NCI-H2227 (cell line): ENCODE results near the gene WDR33.

Experiments used
- DNase-seq: peaks from one replicate; lab custom pipeline; 2025; ENCODE audit not compliant: unreplicated experiment; lab: John Stamatoyannopoulos, UW

WDR33 gene

GRCh38 chr2:127674241-127675209 lies 136.4 kb downstream of the WDR33 start:
- peak; percentile 32 for DNase-seq

DNA sequence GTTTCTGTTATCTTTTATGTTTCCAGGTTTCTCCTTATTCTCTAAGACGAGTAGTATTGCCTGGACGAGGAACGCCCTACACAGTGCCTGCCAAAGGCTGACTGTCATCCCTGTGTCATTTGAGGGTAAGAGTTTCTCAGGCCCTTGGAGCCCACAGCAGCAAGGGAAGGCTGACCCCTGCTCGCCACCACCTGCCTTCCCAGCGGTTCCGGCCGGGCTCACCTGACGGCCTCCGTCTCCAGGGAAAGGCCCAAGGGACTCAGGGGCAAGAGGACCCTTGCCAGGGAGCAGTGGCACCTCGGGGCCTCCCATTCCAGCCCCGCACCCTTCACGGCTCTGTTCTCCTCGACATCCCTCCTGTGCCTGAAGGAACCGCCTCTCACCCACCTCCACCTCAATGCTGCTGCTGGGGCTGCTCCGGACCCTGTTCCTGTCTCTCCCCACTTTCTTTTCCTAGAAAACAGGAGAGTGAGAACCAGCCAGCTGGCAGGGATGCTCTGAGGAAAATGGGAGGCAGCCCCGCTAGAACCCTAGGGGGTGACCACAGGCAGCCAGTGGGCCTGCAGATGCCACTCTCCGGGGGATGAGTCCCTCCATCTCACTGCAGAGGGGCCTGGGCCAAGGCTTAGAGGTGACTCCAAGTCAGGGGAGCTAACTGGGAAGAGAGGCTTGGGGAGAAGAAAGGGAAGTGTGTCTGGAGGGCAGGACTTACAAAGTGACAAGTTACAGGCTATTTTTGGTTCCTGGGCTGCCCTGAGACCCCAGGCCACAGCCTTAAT lies 137.5 kb downstream of the WDR33 start:
- no peak for DNase-seq

- no peak for DNase-seq
These were observed 138.4 kb downstream of the WDR33 start for GRCh38 chr2:127672341-127673224.

DNA sequence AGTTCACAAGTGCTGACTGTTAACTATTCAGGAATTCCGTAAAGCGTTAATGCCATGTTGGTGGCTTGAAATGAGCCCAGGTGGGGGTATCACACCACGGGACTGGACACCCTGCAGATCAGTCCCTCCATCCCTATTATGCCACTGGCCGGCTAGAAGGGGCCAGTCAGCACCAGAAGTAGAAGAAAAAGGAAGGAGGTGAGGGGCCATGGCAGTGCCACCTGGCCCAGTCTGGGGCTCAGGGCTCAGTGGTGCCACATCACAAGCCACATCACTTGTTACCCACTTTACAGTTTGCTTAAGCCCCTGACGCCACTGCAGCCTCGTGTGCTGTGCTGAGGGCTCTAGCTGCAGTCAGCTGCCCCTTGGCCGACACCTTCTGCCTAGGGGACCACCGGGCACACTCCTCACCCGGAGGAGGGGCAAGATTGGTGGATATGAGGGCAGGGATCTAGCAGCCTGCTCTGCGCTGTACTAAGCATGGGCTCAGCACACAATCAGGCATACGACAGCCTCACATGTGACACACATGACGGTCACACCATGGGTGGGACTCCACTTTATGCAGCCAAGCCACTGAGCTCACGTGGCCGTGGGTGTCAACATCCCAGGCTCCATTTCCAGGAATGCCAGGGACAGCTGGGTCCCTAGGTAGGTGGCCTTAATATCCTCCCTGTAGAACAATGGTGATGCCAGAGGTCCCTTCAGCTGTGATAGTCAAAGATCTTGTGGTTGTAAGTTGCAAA lies 139.2 kb downstream of the WDR33 start:
- DNase-seq = no peak

DNA sequence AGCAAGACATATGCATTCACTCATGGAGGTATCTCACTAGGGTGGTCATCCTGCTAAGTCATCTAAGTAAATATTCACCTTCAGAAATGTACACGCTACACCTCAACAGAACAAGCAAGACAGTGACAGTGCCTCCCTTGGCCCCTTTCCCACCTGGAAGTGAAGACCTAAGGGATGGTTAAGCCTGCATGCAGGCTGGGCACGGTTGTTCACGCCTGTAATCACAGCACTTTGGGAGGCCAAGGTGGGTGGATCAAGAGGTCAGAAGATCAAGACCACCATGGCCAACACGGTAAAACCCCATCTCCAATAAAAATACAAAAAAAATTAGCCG lies 140.0 kb downstream of the WDR33 start:
- DNase-seq = no peak

DNA sequence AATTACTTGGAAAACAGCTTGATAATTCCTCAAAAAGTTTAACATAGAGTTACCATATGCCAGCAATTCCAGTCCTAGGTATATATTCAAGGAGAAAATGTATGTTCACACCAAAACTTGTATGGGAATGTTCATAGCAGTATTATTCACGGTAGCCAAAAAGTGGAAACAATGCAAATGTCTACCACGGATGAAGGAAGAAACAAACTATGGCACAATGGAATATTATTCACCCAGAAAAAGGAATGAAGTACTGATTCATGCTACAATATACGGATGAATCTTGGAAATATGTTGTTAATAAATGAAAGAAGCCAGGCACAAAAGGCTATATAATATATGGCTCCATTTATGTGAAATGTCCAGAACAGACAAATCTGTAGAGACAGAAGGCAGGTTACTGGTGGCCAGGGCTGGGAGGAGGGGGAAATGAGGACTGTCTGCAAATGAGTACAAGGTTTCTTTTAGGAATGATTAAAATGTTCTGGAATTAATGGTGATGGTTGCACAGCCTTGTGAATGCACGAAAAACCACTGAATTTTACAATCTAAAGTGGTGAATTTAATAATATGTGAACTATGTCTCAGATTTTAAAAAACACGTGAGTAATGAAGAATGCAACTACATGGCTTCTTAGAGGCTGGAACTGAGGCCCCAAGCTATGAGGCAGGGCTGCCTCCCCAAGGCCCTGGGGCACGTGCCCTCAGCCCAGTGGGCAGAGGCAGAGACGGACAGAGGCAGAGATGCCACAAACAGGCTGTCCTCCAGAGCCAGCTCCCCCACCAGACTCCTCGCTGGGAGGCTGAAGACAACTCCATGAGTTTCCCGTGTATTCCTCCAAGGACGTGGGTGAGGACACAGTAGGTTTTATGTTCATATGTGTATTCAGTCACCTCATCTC lies 140.7 kb downstream of the WDR33 start:
- no peak for DNase-seq

DNA sequence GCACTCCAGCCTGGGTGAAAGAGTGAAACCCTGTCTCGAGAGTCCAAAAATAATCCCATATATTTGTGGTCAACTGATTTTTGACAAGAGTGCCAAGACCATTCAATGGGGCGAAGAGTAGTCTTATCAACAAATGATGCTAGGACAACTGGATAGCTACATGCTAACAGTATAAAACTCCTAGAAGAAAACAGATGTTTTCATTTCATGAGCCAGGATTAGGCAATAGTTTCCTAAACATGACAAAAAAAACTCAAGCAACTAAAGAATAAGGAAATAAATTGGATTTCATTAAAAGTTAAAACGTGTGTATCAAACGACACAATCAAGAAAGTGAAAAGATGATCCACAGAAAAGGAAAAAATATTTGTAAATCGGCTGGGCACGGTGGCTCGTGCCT lies 141.9 kb downstream of the WDR33 start:
- DNase-seq = no peak

DNA sequence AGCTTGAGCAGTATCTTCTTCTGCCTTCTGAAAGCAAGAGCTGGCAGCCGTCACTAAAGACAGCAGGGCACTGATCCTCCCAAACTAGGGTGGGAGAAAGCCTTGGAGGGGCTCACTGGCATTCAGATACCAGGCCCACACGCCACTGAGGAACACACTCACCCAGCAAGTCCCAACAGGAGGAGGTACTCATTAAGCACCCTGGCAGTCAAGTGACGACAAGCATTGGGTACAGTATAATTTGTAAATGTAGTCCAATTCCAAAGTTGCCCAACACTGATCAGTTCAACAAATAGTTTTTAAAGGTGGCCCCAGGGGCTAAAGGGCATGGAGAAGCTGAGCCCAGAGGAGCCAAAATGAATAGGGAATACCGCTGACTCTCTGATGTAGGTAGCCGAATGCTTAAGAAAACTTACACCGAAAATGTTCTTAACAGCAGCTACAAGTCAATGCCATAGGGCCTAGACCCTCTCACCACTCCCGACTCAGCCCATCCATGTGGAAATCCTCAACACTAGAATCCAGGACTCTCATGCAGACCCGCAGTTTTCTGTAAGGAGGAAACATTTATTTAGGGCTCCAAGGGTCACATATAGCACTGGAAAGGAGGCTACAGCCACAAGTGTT lies 145.6 kb downstream of the WDR33 start:
- no peak for DNase-seq

- DNase-seq = no peak
These were observed 146.1 kb downstream of the WDR33 start for GRCh38 chr2:127664895-127665225.

DNA sequence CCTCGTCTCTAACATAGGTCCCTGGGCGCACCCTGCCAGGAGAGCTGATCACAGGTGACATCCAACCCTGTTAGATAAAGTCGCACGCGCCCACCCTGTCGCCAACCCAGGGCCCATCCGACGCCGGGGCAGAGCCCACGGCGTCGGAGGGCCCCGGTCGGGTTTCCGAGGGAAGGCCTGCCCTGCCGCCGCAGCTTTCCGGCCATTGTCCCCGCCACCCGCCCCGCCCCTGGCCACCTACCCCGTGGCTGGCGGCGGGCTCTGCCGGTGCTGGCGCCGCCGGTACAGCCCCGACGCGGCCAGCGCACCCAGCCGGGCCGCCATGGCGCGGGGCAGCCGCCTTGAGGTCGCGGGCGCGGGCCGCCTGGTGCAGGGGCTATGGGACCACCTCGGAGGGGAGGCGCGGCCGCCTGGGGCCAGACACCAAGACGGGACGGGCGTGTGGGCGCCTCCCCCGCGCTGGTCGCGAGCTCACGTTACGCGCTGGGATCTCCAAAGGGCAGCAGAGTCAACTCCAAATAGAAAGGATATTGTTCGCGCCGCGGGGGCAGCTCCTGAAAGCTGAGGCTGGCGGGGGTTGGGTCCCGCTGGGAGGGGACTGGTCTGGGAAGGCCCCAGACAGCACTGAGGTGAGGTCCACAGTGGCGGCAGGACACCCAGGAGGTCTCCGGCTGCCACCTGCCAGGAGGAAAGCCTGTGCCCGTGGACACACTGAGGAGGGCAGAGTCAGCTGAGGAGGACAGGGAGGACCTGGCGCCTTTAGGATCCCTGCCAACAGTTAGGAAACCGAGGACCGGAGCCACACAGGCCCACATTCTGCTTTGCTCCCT lies 146.7 kb downstream of the WDR33 start:
- DNase-seq = peak; percentile 23

DNA sequence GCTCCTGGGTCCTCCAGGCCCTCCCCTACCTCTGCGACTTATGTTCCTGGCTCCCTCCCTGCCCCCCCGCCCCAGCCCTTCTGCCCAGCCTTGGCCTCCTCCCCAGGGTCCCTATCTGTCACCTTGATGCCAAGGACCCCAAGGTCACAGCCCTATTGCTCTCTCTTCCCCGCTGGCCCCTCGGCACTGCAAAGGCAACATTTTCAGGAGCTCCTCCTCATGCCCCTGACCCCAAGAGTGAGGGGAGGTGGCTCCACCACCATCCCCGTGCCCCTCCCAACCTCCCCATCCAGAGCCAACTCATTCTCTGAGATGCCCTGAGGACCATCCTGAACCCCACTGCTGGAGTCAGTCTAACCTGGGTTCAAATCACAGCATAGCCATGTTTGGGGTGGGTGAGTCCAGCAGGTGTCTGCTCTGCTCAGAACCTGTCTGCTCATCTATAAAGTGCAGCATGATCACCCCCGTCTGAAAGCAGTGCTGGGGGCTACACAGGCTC lies 147.4 kb downstream of the WDR33 start:
- DNase-seq = no peak

GRCh38 chr2:127662937-127663565 lies 147.9 kb downstream of the WDR33 start:
- no peak for DNase-seq

- no peak for DNase-seq
These were observed 148.9 kb downstream of the WDR33 start for GRCh38 chr2:127661949-127662510.

GRCh38 chr2:127661072-127661649 lies 149.8 kb downstream of the WDR33 start:
- DNase-seq = no peak

GRCh38 chr2:127660291-127660578 lies 150.7 kb downstream of the WDR33 start:
- no peak for DNase-seq

DNA sequence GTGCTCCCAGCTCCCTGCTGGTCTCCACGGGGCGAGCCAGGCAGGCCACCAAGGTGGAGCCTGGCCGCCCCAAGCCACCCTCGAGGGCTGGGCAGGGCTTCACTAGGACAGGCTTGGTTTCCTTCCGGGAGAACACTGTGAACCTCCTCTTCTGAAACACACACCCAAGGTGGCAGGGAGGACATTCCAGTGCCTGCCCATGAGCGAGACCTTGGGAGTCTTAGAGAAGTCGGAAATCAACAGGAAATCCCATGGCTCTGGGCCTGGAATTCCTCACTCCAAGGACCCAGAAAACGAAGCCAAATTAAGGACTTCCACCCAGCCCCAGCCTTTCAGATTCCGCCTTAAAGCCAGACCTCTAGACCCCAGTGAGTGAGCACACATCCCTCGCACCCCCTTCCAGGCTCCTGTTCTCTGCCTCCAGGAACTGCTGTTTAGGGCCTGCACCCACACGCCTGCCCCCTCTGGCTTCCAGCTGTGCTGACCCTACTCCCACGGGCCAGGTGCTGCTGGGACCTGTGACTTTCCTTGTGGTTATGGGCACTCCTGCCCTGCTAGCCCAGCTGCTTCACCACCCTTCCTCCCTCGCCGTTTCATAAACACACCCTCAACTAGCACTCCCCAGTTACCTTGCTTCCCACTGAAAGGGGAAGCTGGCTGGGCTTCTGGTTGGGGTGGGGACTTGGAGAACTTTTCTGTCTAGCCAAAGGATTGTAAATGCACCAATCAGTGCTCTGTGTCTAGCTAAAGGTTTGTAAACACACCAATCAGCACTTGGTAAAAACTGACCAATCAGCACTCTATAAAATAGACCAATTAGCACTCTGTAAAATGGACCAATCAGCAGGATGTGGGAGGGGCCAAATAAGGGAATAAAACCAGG lies 151.3 kb downstream of the WDR33 start:
- no peak for DNase-seq
